ENCODE measurements around the gene TRPM3. TPM values are rescaled to one million over a fixed set of nuclear protein-coding genes. Genes with fewer than 3 reads are reported as not detected.
A peak's percentile ranks its signal among the peaks of the same experiment; 100 is the strongest.

Gene TRPM3
- total RNA-seq, 6 donors from 2014 or later: 0.10 to 1.0 (median 0.17) TPM; not detected in 1

DNA sequence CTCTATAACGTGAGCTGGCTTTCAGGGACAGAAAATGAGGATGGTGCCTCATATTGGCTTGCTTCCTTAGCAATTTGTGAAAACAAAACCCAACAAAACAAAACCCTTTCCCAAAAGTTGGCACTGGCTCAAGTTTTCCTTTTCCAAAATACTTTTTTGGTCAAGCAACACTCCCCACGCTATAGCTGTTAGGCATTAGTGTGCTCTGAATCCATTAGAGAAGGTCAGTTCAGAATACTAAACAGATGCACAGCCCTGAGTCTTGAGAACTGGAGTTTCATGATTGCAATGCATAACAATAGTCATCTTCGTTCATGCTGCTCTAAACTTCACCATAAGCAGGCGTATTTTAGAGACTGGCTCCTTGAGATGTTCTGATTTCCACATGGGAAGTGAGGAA, 534.9 kb downstream of the TRPM3 start:
- no peaks in the 10 kb centered on the region for H3K36me3 ChIP-seq
- H3K27ac ChIP-seq: peak overlapping the region in 1 of 4 donors; percentile 45
- 76 to 85% methylated on average over 4 of the region's 4 CpGs for WGBS, 2 donors
- peaks cover 0 to 28% (median 7%) of the 10 kb centered on the region in 4 donors for H3K4me1 ChIP-seq
- ATAC-seq (ENCODE audit: low FRiP score in 2 of 2): no peak
- no peaks in the 10 kb centered on the region for H3K27me3 ChIP-seq
- TF ChIP-seq POLR2A (IDR thresholded peaks at IDR 0.05): no peak
- TF ChIP-seq POLR2AphosphoS5 (IDR thresholded peaks at IDR 0.05): no peak
- TF ChIP-seq, protein P1, sequence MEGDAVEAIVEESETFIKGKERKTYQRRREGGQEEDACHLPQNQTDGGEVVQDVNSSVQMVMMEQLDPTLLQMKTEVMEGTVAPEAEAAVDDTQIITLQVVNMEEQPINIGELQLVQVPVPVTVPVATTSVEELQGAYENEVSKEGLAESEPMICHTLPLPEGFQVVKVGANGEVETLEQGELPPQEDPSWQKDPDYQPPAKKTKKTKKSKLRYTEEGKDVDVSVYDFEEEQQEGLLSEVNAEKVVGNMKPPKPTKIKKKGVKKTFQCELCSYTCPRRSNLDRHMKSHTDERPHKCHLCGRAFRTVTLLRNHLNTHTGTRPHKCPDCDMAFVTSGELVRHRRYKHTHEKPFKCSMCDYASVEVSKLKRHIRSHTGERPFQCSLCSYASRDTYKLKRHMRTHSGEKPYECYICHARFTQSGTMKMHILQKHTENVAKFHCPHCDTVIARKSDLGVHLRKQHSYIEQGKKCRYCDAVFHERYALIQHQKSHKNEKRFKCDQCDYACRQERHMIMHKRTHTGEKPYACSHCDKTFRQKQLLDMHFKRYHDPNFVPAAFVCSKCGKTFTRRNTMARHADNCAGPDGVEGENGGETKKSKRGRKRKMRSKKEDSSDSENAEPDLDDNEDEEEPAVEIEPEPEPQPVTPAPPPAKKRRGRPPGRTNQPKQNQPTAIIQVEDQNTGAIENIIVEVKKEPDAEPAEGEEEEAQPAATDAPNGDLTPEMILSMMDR (IDR thresholded peaks at IDR 0.05): no peak
- no peak for TF ChIP-seq EP300 (IDR thresholded peaks at IDR 0.05)
- H3K9me3 ChIP-seq: no peaks in the 10 kb centered on the region
- H3K4me3 ChIP-seq: no peak overlapping the region
- DNase-seq: no peak

DNA sequence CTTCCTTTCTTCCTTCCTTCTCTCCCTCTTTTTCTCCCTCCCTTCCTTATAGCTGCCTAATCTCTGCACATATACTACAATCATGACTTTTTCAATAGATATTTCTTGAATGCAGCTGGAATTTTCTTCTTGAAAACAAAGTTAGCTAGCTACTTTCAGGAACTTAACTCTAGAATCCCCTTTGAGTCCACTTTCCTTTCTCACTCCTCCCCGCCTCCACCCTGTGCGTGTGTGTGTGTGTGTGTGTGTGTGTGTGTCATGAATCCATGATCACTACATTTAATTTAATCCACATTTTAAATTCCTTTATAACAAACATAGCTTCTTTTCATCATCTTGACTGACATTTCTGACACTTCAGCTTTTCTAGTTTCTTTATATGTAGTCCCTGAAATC, 539.5 kb downstream of the TRPM3 start:
- 80 to 90% methylated on average over 2 of the region's 2 CpGs for WGBS, 2 donors
- H3K4me1 ChIP-seq: peaks cover 8 to 19% (median 9%) of the 10 kb centered on the region in 4 donors
- H3K27ac ChIP-seq: no peak overlapping the region
- no peaks in the 10 kb centered on the region for H3K27me3 ChIP-seq
- no peak overlapping the region for H3K4me3 ChIP-seq
- ATAC-seq (ENCODE audit: low FRiP score in 2 of 2) (no peak), DNase-seq (no peak)
- TF ChIP-seq EP300 (IDR thresholded peaks at IDR 0.05) (no peak), POLR2A (IDR thresholded peaks at IDR 0.05) (no peak), POLR2AphosphoS5 (IDR thresholded peaks at IDR 0.05) (no peak)
- TF ChIP-seq, protein P1 (IDR thresholded peaks at IDR 0.05): no peak
- no peaks in the 10 kb centered on the region for H3K9me3 ChIP-seq
- H3K36me3 ChIP-seq: no peaks in the 10 kb centered on the region

DNA sequence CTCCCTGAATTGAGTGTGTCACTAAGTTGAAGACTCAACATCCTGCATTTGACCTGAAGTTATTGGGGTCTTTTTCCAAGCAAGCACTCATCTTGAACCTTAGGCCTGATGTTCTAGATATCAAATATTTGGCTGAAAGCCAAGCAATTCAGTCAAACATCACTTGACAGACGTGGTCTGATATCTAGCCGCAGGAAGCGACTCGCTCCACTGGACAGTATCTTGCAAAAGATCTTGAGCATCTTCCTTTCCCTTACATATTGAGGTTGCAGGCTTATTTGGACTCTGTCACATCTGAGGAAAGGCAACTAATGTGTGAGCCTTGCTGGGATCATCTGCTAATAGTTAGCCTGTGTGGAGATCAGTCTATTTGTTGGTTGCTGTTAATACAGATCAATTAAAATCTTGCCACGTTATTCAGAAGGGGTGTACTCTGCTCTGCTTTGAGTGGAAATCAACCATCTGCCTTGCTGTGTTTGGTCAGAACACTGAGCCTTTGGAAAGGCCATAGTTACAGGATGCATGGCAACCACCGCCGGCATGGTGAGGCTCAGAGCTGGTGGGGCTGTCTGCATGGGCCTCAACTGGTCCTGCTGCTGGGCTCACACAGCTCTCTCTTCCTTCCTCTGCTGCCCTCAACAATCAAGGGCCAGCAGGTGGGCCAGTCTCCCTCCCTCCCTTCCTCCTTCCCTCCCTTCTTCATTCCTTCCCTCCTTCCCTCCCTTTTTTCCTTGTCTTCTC, 540.0 kb downstream of the TRPM3 start:
- Histone ChIP-seq H3K36me3 (no peaks in the 10 kb centered on the region), H3K4me1 (peaks cover 8 to 17% (median 12%) of the 10 kb centered on the region in 4 donors), H3K27ac (no peak overlapping the region), H3K27me3 (no peaks in the 10 kb centered on the region), H3K4me3 (no peak overlapping the region), H3K9me3 (no peaks in the 10 kb centered on the region)
- 41 to 77% methylated on average over 4 to 7 of the region's 7 CpGs for WGBS, 2 donors
- ATAC-seq (ENCODE audit: low FRiP score in 2 of 2): no peak
- no peak for DNase-seq
- TF ChIP-seq EP300 (IDR thresholded peaks at IDR 0.05): no peak
- TF ChIP-seq, protein P1 (IDR thresholded peaks at IDR 0.05): no peak
- TF ChIP-seq POLR2AphosphoS5 (IDR thresholded peaks at IDR 0.05): no peak
- no peak for TF ChIP-seq POLR2A (IDR thresholded peaks at IDR 0.05)

DNA sequence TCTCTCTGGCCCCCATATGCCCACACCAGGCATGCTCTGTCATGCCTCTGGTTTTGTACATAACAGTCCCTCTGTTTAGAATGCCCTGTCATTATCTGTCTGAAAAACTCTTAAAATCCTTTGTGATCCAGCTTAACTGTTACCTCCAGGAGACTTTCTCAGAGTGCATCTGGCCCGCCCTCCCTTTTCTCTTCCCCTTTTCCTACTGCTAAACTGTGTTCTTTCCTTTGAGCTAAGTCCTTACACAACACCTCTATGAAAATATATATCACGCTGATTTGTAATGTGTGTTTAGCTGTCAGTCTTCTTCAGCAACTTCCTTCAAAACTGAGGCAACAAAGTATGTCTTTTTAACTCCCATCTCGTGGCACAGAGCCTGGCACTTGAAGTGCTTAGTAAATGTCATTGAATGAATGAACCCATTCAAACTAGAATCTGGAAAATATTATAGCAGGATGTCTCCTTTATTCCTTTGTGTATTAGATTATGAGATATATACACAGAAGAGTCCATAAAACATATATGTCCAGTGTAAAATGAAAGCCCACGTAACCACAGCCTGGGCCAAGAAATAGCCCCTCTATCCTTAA, 540.7 kb downstream of the TRPM3 start:
- Histone ChIP-seq H3K27ac (no peak overlapping the region), H3K9me3 (no peaks in the 10 kb centered on the region), H3K36me3 (no peaks in the 10 kb centered on the region), H3K4me3 (no peak overlapping the region), H3K4me1 (peaks cover 8 to 16% (median 12%) of the 10 kb centered on the region in 4 donors), H3K27me3 (no peaks in the 10 kb centered on the region)
- WGBS, 2 donors: 61 to 68% methylated on average over 3 to 4 of the region's 4 CpGs
- DNase-seq (no peak), ATAC-seq (ENCODE audit: low FRiP score in 2 of 2) (peak in 1 of 2 donors; percentile 16)
- TF ChIP-seq POLR2AphosphoS5 (IDR thresholded peaks at IDR 0.05) (no peak), POLR2A (IDR thresholded peaks at IDR 0.05) (no peak), EP300 (IDR thresholded peaks at IDR 0.05) (no peak)
- TF ChIP-seq, protein P1 (IDR thresholded peaks at IDR 0.05): no peak
